PC-3 (cell line): Measurements from ENCODE around the gene RNF217. TPM values are rescaled to one million over a fixed set of nuclear protein-coding genes. Genes with fewer than 3 reads are reported as not detected.

ENCODE experiments used
- ATAC-seq: fragments of 200-7000 bp; cut with Tn5 transposase; 2 replicates; pipeline ENCODE4 v1.9.1; 2020; ENCODE audit warnings: mild to moderate bottlenecking, moderate library complexity
- BruUV-seq: library from RNA; stranded (reverse); fragments of 400-500 nt; replicated peaks from 2 replicates; lab custom pipeline; 2021; lab: Mats Ljungman, UMichigan
- CTCF ChIA-PET: fragments of 300-600 bp; sonication (Branson Sonifier 250); formaldehyde crosslinking; loops from one replicate; lab custom pipeline; 2022; ENCODE audit warnings: antibody characterized with exemption; lab: Charles Lee
- POLR2A ChIA-PET: fragments of 300-600 bp; sonication (Branson Sonifier 250); formaldehyde crosslinking; loops from one replicate; lab custom pipeline; 2022; ENCODE audit warnings: antibody characterized with exemption; ENCODE audit not compliant: unreplicated experiment; lab: Charles Lee
- DNase-seq: peaks from one replicate; pipeline ENCODE4 v3.0.0-alpha.2; 2015
- H2AFZ ChIP-seq: fragments of 300-600 bp; sonication (generic); 2 replicates; pipeline ENCODE4 v1.6.0; 2016; ENCODE audit warnings: antibody characterized with exemption, low read length
- H3F3A ChIP-seq: fragments of 300-600 bp; sonication (generic); one replicate; pipeline ENCODE4 v1.6.0; 2017; ENCODE audit warnings: antibody characterized with exemption, low read length, control low read depth, mild to moderate bottlenecking; ENCODE audit not compliant: unreplicated experiment
- H3K27ac ChIP-seq: fragments of 300-600 bp; sonication (generic); 2 replicates; pipeline ENCODE4 v1.5.1; 2016; ENCODE audit warnings: mild to moderate bottlenecking, low read length
- H3K27me3 ChIP-seq: fragments of 300-600 bp; sonication (generic); 2 replicates; pipeline ENCODE4 v1.6.1; 2016; ENCODE audit warnings: low read length, mixed read lengths
- H3K36me3 ChIP-seq: fragments of 300-600 bp; sonication (generic); 2 replicates; pipeline ENCODE4 v1.6.1; 2016; ENCODE audit warnings: low read depth, mixed run types, low read length, mixed read lengths
- H3K4me1 ChIP-seq: fragments of 300-600 bp; sonication (generic); 2 replicates; pipeline ENCODE4 v1.5.1; 2016; ENCODE audit warnings: low read length; ENCODE audit not compliant: insufficient read depth
- H3K4me2 ChIP-seq: fragments of 300-600 bp; sonication (generic); 2 replicates; pipeline ENCODE4 v1.6.0; 2016; ENCODE audit warnings: low read length
- H3K4me3 ChIP-seq: fragments of 300-600 bp; sonication (generic); 2 replicates; pipeline ENCODE4 v1.5.1; 2016; ENCODE audit warnings: mild to moderate bottlenecking, low read length, mixed read lengths
- H3K79me2 ChIP-seq: fragments of 300-600 bp; sonication (generic); 2 replicates; pipeline ENCODE4 v1.6.1; 2017; ENCODE audit warnings: low read length, mixed read lengths
- H3K9ac ChIP-seq: fragments of 300-600 bp; sonication (generic); 2 replicates; pipeline ENCODE4 v1.6.0; 2016; ENCODE audit warnings: mild to moderate bottlenecking, low read length
- H3K9me2 ChIP-seq: fragments of 300-600 bp; sonication (generic); replicated peaks from 2 replicates; pipeline ENCODE4 v1.6.1; 2016; ENCODE audit warnings: mixed run types, low read length, mixed read lengths
- H3K9me3 ChIP-seq: fragments of 300-600 bp; sonication (generic); 2 replicates; pipeline ENCODE4 v1.6.1; 2016; ENCODE audit warnings: low read length, mixed read lengths
- H4K20me1 ChIP-seq: fragments of 300-600 bp; sonication (generic); 2 replicates; pipeline ENCODE4 v1.6.1; 2016; ENCODE audit warnings: low read length, mixed read lengths
- EZH2 ChIP-seq: fragments of 300-600 bp; sonication (generic); IDR thresholded peaks from one replicate; pipeline ENCODE4 v1.6.1; 2017; ENCODE audit warnings: antibody characterized with exemption, mild to moderate bottlenecking, low read length; ENCODE audit not compliant: unreplicated experiment
- EZH2phosphoT487 ChIP-seq: fragments of 300-600 bp; sonication (generic); IDR thresholded peaks from 2 replicates; pipeline ENCODE4 v1.6.1; 2018; ENCODE audit warnings: mild to moderate bottlenecking, antibody characterized with exemption, low read length, borderline replicate concordance
- intact Hi-C: fragments of 100-400 bp; cut with micrococcal nuclease; formaldehyde crosslinking; loops from 2 replicates; pipeline ENCODE4 v1.9.0; 2023
- total RNA-seq: library from RNA; depleted of rRNA; stranded (reverse); fragments of >200 nt; gene quantifications from 2 replicates; pipeline ENCODE4 v1.2.3, GENCODE V29; 2014
- TF ChIP-seq, protein P1 (sequence below): fragments of 300-600 bp; sonication (generic); conservative IDR thresholded peaks from 2 replicates; pipeline ENCODE4 v1.5.1; 2017; ENCODE audit warnings: antibody characterized with exemption, low read depth, mild to moderate bottlenecking, low read length

Gene RNF217
- total RNA-seq, 1 experiment from 2014 or later = 7.7 TPM

- no peak overlapping the region for H2AFZ ChIP-seq
- H3K36me3 ChIP-seq = no peaks in the 10 kb centered on the region
- H3K4me2 ChIP-seq = no peak overlapping the region
- ATAC-seq (no peak), DNase-seq (no peak)
- H3F3A ChIP-seq = no peaks in the 10 kb centered on the region
- no peak overlapping the region for H3K27ac ChIP-seq
- no peak for TF ChIP-seq EZH2
- TF ChIP-seq EZH2phosphoT487 = no peak
- TF ChIP-seq, protein P1, sequence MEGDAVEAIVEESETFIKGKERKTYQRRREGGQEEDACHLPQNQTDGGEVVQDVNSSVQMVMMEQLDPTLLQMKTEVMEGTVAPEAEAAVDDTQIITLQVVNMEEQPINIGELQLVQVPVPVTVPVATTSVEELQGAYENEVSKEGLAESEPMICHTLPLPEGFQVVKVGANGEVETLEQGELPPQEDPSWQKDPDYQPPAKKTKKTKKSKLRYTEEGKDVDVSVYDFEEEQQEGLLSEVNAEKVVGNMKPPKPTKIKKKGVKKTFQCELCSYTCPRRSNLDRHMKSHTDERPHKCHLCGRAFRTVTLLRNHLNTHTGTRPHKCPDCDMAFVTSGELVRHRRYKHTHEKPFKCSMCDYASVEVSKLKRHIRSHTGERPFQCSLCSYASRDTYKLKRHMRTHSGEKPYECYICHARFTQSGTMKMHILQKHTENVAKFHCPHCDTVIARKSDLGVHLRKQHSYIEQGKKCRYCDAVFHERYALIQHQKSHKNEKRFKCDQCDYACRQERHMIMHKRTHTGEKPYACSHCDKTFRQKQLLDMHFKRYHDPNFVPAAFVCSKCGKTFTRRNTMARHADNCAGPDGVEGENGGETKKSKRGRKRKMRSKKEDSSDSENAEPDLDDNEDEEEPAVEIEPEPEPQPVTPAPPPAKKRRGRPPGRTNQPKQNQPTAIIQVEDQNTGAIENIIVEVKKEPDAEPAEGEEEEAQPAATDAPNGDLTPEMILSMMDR = no peak
- no peaks in the 10 kb centered on the region for H3K79me2 ChIP-seq
- POLR2A ChIA-PET = no interaction called here
- H3K9ac ChIP-seq = no peak overlapping the region
- intact Hi-C loops = no loop called here
- H4K20me1 ChIP-seq = no peaks in the 10 kb centered on the region
- H3K4me1 ChIP-seq = no peaks in the 10 kb centered on the region
- H3K27me3 ChIP-seq = no peaks in the 10 kb centered on the region
- no TSS peak for BruUV-seq
- H3K9me2 ChIP-seq = no peaks in the 10 kb centered on the region
- CTCF ChIA-PET = no interaction called here
- H3K4me3 ChIP-seq = no peak overlapping the region
- H3K9me3 ChIP-seq = no peaks in the 10 kb centered on the region
These were observed 60.3 kb downstream of the RNF217 start for GRCh38 chr6:125022391-125022989.

- Histone ChIP-seq H3K9ac (no peak overlapping the region), H3K4me1 (no peaks in the 10 kb centered on the region), H3K36me3 (no peaks in the 10 kb centered on the region), H3K79me2 (no peaks in the 10 kb centered on the region), H3K27me3 (no peaks in the 10 kb centered on the region), H3K4me2 (no peak overlapping the region), H3K27ac (no peak overlapping the region), H3K4me3 (no peak overlapping the region), H3F3A (no peaks in the 10 kb centered on the region), H3K9me2 (no peaks in the 10 kb centered on the region), H3K9me3 (no peaks in the 10 kb centered on the region), H4K20me1 (no peaks in the 10 kb centered on the region), H2AFZ (no peak overlapping the region)
- DNase-seq (no peak), ATAC-seq (no peak)
- BruUV-seq = no TSS peak
- ChIA-PET CTCF (no interaction called here), POLR2A (no interaction called here)
- TF ChIP-seq EZH2phosphoT487 = no peak
- intact Hi-C loops = no loop called here
These were observed 63.1 kb downstream of the RNF217 start for GRCh38 chr6:125025164-125025854.

GRCh38 chr6:125027287-125027686 lies 65.0 kb downstream of the RNF217 start:
- no peak overlapping the region for H3K9ac ChIP-seq
- no peaks in the 10 kb centered on the region for H4K20me1 ChIP-seq
- no peaks in the 10 kb centered on the region for H3K4me1 ChIP-seq
- POLR2A ChIA-PET = no interaction called here
- H3K9me2 ChIP-seq = no peaks in the 10 kb centered on the region
- CTCF ChIA-PET = no interaction called here
- no peak overlapping the region for H3K4me2 ChIP-seq
- H3K27me3 ChIP-seq = no peaks in the 10 kb centered on the region
- H3F3A ChIP-seq = no peaks in the 10 kb centered on the region
- H2AFZ ChIP-seq = no peak overlapping the region
- no peak overlapping the region for H3K4me3 ChIP-seq
- no peak overlapping the region for H3K27ac ChIP-seq
- ATAC-seq (no peak), DNase-seq (no peak)
- H3K79me2 ChIP-seq = no peaks in the 10 kb centered on the region
- TF ChIP-seq EZH2phosphoT487 (no peak), EZH2 (no peak)
- TF ChIP-seq, protein P1 = no peak
- H3K9me3 ChIP-seq = no peaks in the 10 kb centered on the region
- no TSS peak for BruUV-seq
- H3K36me3 ChIP-seq = no peaks in the 10 kb centered on the region
- intact Hi-C loops = no loop called here
